ENCODE results near the gene EFCAB13.

EFCAB13 gene

DNA sequence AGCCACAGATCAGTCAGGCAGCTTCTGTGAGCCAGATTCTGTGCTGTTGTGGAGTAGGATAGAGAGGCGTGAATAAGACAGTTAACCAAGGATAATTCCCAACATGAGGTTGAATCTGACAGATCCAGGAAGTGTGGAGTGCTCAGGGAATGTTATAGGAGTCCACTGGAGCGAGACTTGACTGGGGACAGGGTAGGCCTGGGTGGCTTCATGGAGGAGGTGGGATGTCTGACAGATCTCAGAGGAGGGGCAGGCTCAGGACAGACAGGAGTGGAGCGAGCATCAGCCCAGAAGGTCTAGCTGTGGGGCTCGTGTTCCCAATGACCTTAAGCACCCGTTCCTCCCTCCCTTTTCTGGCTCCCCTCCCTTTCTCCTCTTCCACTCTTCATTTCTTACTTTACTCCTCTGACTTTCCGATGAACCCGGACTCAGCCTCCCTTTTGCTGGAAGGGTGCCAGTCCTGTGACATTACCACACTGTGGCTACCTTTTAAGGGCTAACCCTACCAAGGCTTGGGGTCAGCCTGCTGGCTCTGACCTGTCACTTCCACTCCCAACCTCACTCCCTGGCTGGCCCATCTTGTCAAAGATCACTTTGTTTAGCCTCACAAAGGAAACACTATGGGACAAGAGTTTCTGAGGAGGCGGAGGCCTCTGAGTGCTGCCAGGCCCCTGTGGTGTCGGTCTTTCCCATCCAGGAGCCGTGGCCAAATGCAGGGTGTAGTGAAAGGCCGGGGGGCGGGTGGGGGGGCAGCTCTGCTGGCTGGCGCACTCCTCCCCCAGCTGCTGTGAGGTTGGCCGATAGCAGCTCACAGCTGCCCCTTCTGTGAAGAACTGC lies 28.5 kb upstream of the EFCAB13 start:
- Histone ChIP-seq H3K4me1 (ENCODE audit: insufficient read depth, insufficient read length) (no peaks in the 10 kb centered on the region), H3K9ac (ENCODE audit: insufficient read length, low read depth) (no peak overlapping the region), H3K36me3 (ENCODE audit: insufficient read depth, insufficient read length, low read length) (peaks cover 3% of the 10 kb centered on the region), H3K27me3 (ENCODE audit: insufficient read depth, insufficient read length) (no peaks in the 10 kb centered on the region), H3K9me3 (ENCODE audit: insufficient read depth, low read length) (no peaks in the 10 kb centered on the region), H3K4me3 (ENCODE audit: insufficient read length, low read depth) (no peak overlapping the region)
- DNase-seq (ENCODE audit: low read depth, low spot score): no peak
- TF ChIP-seq ZNF274 (IDR thresholded peaks at IDR 0.05; ENCODE audit: low read depth, low read length): no peak
- no peak for TF ChIP-seq SUZ12 (IDR thresholded peaks at IDR 0.05; ENCODE audit: extremely low read depth, insufficient read depth, insufficient read length)
- TF ChIP-seq YY1 (IDR thresholded peaks at IDR 0.05; ENCODE audit: insufficient read depth, insufficient read length): no peak

DNA sequence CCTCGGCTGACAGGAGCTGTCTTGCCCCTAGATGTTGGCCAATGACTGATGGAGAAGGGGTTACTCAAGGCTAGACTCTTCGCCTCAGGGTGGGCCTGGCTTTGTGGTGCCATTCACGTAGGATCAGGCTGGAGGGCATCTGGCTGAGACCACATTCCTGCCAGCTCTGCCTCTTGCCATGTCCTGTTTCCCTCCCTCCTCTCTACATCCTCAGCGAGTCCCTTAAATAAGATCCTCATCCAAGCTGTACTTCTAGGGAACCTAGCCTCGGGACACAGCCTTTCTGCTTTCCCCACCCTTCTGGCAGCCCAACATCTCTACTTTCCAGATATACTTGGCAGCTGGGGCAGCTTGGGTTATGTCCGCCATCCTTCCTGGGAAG lies 27.9 kb upstream of the EFCAB13 start:
- Histone ChIP-seq H3K27me3 (ENCODE audit: insufficient read depth, insufficient read length) (no peaks in the 10 kb centered on the region), H3K9me3 (ENCODE audit: insufficient read depth, low read length) (no peaks in the 10 kb centered on the region), H3K9ac (ENCODE audit: insufficient read length, low read depth) (no peak overlapping the region), H3K4me3 (ENCODE audit: insufficient read length, low read depth) (no peak overlapping the region), H3K36me3 (ENCODE audit: insufficient read depth, insufficient read length, low read length) (peaks cover 6% of the 10 kb centered on the region), H3K4me1 (ENCODE audit: insufficient read depth, insufficient read length) (no peaks in the 10 kb centered on the region)
- no peak for TF ChIP-seq ZNF274 (IDR thresholded peaks at IDR 0.05; ENCODE audit: low read depth, low read length)
- TF ChIP-seq YY1 (IDR thresholded peaks at IDR 0.05; ENCODE audit: insufficient read depth, insufficient read length): no peak
- TF ChIP-seq SUZ12 (IDR thresholded peaks at IDR 0.05; ENCODE audit: extremely low read depth, insufficient read depth, insufficient read length): no peak
- DNase-seq (ENCODE audit: low read depth, low spot score): no peak

DNA sequence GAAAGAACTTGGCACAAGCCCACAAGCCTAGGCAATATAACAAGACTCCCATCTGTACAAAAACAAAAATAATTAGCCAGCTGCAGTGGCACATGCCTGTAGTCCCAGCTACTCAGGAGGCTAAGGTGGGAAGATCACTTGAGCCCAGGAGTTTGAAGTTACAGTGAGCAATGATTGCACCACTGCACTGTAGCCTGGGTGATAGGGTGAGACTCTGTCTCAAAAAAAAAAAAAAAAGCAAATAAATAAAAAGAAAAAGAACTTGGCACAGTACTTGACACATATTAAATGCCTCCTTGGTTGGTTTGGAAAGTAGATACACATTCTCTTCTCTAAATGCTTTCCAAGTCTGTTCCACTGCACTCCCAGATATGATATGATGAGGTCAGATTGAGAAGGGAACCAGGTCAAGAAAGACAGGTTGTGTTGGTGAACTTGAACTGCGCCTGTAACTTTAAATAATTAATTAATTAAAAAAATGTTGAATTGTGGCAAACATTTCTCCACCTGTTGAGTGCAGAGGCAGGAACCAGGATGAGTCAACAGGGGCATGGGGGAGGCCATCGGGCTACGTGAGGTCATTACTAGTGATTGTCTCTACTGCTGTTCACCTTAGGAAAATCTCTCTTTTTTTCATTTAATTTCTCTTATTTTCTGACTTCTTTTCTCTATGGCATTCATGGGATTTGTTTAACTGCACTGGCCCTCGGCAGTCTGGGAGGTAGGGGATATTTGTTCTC lies 25.9 kb upstream of the EFCAB13 start:
- no peak for DNase-seq (ENCODE audit: low read depth, low spot score)
- H3K27me3 ChIP-seq (ENCODE audit: insufficient read depth, insufficient read length): no peaks in the 10 kb centered on the region
- TF ChIP-seq SUZ12 (IDR thresholded peaks at IDR 0.05; ENCODE audit: extremely low read depth, insufficient read depth, insufficient read length) (no peak), YY1 (IDR thresholded peaks at IDR 0.05; ENCODE audit: insufficient read depth, insufficient read length) (no peak), ZNF274 (IDR thresholded peaks at IDR 0.05; ENCODE audit: low read depth, low read length) (no peak)

DNA sequence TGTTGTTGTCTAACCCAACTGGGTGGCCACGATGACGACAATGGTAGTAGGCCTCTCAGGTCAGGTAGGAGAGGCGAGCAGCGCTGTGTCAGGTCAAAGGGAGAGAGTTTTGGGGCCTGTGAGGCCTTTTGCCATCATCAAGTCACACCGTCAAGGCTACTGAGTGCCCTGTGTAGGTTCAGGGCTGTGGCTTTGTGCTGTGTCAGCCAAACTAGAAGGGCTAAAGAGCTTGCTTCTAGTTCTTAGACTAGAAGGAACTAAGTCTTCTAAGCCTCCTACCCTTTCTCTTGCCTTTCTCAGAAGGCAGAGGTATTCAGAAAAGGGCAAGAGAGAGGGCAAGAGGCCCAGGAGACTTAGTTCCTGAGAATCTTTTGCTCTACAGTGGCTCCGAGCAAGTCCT lies 25.0 kb upstream of the EFCAB13 start:
- Histone ChIP-seq H3K9ac (ENCODE audit: insufficient read length, low read depth) (no peak overlapping the region), H3K9me3 (ENCODE audit: insufficient read depth, low read length) (no peaks in the 10 kb centered on the region), H3K27me3 (ENCODE audit: insufficient read depth, insufficient read length) (no peaks in the 10 kb centered on the region), H3K4me1 (ENCODE audit: insufficient read depth, insufficient read length) (no peaks in the 10 kb centered on the region), H3K4me3 (ENCODE audit: insufficient read length, low read depth) (no peak overlapping the region), H3K36me3 (ENCODE audit: insufficient read depth, insufficient read length, low read length) (peaks cover 8% of the 10 kb centered on the region)
- TF ChIP-seq ZNF274 (IDR thresholded peaks at IDR 0.05; ENCODE audit: low read depth, low read length) (no peak), YY1 (IDR thresholded peaks at IDR 0.05; ENCODE audit: insufficient read depth, insufficient read length) (no peak), SUZ12 (IDR thresholded peaks at IDR 0.05; ENCODE audit: extremely low read depth, insufficient read depth, insufficient read length) (no peak)
- no peak for DNase-seq (ENCODE audit: low read depth, low spot score)

More for the DNA sequence above, 25.9 kb upstream of the EFCAB13 start:
- H3K9ac ChIP-seq (ENCODE audit: insufficient read length, low read depth): no peak overlapping the region
- H3K36me3 ChIP-seq (ENCODE audit: insufficient read depth, insufficient read length, low read length): peaks cover 5% of the 10 kb centered on the region
- no peaks in the 10 kb centered on the region for H3K4me1 ChIP-seq (ENCODE audit: insufficient read depth, insufficient read length)
- no peaks in the 10 kb centered on the region for H3K9me3 ChIP-seq (ENCODE audit: insufficient read depth, low read length)
- no peak overlapping the region for H3K4me3 ChIP-seq (ENCODE audit: insufficient read length, low read depth)

DNA sequence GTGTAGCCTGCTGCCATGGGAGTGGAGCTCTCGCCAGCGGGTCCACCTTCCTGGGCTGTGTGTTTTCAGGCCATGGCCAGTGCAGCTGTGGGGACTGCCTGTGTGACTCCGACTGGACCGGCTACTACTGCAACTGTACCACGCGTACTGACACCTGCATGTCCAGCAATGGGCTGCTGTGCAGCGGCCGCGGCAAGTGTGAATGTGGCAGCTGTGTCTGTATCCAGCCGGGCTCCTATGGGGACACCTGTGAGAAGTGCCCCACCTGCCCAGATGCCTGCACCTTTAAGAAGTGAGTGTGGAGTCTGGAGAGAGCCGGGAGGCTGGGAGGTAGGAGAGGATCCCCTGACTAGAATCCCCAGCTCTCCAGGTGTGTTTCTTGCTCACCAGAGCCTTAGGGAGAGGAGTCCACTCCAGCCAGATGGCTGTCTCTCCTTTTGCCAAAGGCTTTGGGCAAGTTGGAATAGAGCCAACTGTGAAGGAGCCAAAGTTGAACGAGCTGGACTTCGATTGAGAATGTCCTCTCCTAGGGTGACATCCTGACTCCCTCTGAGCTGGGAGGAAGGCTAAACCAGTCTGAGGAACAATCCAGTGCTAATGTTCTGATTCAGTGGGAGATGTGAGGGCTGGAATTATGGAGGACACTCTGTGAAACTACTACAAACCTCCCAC lies 24.4 kb upstream of the EFCAB13 start:
- no peaks in the 10 kb centered on the region for H3K4me1 ChIP-seq (ENCODE audit: insufficient read depth, insufficient read length)
- no peak overlapping the region for H3K4me3 ChIP-seq (ENCODE audit: insufficient read length, low read depth)
- H3K36me3 ChIP-seq (ENCODE audit: insufficient read depth, insufficient read length, low read length): peaks cover 9% of the 10 kb centered on the region
- no peak for DNase-seq (ENCODE audit: low read depth, low spot score)
- no peaks in the 10 kb centered on the region for H3K27me3 ChIP-seq (ENCODE audit: insufficient read depth, insufficient read length)
- no peaks in the 10 kb centered on the region for H3K9me3 ChIP-seq (ENCODE audit: insufficient read depth, low read length)
- H3K9ac ChIP-seq (ENCODE audit: insufficient read length, low read depth): no peak overlapping the region
- TF ChIP-seq YY1 (IDR thresholded peaks at IDR 0.05; ENCODE audit: insufficient read depth, insufficient read length): no peak
- no peak for TF ChIP-seq SUZ12 (IDR thresholded peaks at IDR 0.05; ENCODE audit: extremely low read depth, insufficient read depth, insufficient read length)
- TF ChIP-seq ZNF274 (IDR thresholded peaks at IDR 0.05; ENCODE audit: low read depth, low read length): no peak

DNA sequence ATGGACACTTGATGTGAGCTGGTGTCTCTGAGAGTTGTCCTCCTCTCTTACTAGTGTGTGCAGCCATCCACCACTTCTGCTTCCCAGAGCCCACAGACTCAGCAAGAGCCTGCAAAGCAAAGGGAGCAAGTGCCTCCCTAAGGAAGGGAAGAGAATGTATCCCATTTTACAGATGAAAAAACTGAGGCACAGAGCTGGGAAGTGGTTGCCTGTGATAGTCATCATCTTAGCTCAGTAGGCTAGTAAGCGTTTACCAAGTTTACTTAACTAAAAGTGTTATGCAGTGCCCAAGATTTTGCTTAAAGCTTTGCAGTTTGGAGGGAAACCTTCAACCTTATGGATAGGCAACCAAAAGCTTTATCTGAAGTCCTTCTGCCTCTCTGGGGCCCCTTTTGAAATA lies 23.0 kb upstream of the EFCAB13 start:
- Histone ChIP-seq H3K9ac (ENCODE audit: insufficient read length, low read depth) (no peak overlapping the region), H3K4me1 (ENCODE audit: insufficient read depth, insufficient read length) (no peaks in the 10 kb centered on the region), H3K9me3 (ENCODE audit: insufficient read depth, low read length) (no peaks in the 10 kb centered on the region), H3K27me3 (ENCODE audit: insufficient read depth, insufficient read length) (no peaks in the 10 kb centered on the region), H3K36me3 (ENCODE audit: insufficient read depth, insufficient read length, low read length) (peaks cover 9% of the 10 kb centered on the region), H3K4me3 (ENCODE audit: insufficient read length, low read depth) (no peak overlapping the region)
- DNase-seq (ENCODE audit: low read depth, low spot score): no peak
- TF ChIP-seq SUZ12 (IDR thresholded peaks at IDR 0.05; ENCODE audit: extremely low read depth, insufficient read depth, insufficient read length) (no peak), YY1 (IDR thresholded peaks at IDR 0.05; ENCODE audit: insufficient read depth, insufficient read length) (no peak), ZNF274 (IDR thresholded peaks at IDR 0.05; ENCODE audit: low read depth, low read length) (no peak)

DNA sequence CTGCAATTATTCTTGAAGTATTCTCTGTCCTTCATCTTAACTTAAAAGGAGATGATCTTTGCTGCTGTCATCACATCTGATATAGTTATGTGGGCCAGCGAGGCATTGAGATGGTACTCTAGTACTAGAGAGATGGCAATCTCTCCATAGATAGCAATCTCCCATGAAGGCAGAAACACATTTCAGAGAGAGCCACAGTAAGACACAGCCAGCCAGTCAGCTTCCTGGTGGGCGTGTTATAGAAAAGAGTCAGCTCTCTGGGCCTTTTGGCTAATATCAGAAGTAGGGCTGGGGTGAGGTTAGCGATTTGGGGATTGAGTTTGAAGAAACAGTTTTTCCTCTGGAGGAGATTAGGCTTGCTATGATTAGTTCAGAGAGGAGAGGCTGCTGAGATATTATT lies 22.6 kb upstream of the EFCAB13 start:
- no peak overlapping the region for H3K9ac ChIP-seq (ENCODE audit: insufficient read length, low read depth)
- TF ChIP-seq ZNF274 (IDR thresholded peaks at IDR 0.05; ENCODE audit: low read depth, low read length): no peak
- TF ChIP-seq YY1 (IDR thresholded peaks at IDR 0.05; ENCODE audit: insufficient read depth, insufficient read length): no peak
- no peak for TF ChIP-seq SUZ12 (IDR thresholded peaks at IDR 0.05; ENCODE audit: extremely low read depth, insufficient read depth, insufficient read length)

More for the DNA sequence above, 22.6 kb upstream of the EFCAB13 start:
- H3K4me1 ChIP-seq (ENCODE audit: insufficient read depth, insufficient read length): no peaks in the 10 kb centered on the region
- H3K4me3 ChIP-seq (ENCODE audit: insufficient read length, low read depth): no peak overlapping the region
- no peak for DNase-seq (ENCODE audit: low read depth, low spot score)
- no peaks in the 10 kb centered on the region for H3K9me3 ChIP-seq (ENCODE audit: insufficient read depth, low read length)
- no peaks in the 10 kb centered on the region for H3K27me3 ChIP-seq (ENCODE audit: insufficient read depth, insufficient read length)
- peaks cover 9% of the 10 kb centered on the region for H3K36me3 ChIP-seq (ENCODE audit: insufficient read depth, insufficient read length, low read length)
